HG02642 (cell line): Measurements from ENCODE around the gene RAD51B.

ENCODE experiments used
- ATAC-seq: cut with Tn5 transposase; IDR thresholded peaks from one replicate; pipeline ENCODE4 v1.9.1; 2021; ENCODE audit warnings: mild to moderate bottlenecking; ENCODE audit not compliant: unreplicated experiment, poor library complexity

RAD51B gene

DNA sequence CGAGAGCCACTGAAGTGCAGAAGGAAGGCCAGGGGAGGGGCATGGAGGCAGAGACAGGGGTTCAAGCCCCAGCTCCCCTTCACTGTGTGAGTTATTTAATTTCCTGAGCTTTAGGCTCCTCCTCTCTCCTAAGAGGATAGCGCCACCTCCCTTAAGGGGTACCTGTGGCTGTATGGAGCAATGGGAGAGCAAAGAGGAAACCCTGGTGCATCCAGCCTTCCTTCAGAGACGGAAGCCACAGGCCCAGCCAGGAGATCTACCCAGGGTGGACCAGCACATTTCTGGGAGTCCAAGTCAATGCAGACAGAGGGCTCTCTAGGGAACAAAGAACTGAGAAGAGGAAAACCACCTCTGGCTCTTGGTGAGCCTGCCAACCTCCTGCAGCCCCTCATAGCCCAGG, 883.0 kb downstream of the RAD51B start:
- ATAC-seq, result no peak

DNA sequence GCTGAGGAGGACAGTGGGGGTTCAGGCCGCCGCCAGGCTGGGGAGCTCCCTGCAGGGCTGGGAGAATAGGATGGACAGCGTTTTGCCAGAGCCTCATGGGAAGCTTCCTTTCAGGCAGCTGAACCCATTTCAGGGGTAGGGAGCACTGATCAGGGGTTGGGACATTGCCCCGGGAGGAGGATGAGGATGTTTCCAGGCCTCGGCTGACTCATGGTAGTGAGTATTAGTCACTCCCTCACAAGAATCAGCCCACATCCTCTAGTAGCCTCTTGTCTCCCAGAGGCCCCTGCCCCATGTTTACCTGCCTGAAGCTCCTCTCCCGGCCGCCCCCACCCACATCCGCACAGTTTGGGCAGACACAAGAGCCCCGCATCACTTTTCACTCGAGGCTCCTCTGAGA, 883.5 kb downstream of the RAD51B start:
- no peak for ATAC-seq

DNA sequence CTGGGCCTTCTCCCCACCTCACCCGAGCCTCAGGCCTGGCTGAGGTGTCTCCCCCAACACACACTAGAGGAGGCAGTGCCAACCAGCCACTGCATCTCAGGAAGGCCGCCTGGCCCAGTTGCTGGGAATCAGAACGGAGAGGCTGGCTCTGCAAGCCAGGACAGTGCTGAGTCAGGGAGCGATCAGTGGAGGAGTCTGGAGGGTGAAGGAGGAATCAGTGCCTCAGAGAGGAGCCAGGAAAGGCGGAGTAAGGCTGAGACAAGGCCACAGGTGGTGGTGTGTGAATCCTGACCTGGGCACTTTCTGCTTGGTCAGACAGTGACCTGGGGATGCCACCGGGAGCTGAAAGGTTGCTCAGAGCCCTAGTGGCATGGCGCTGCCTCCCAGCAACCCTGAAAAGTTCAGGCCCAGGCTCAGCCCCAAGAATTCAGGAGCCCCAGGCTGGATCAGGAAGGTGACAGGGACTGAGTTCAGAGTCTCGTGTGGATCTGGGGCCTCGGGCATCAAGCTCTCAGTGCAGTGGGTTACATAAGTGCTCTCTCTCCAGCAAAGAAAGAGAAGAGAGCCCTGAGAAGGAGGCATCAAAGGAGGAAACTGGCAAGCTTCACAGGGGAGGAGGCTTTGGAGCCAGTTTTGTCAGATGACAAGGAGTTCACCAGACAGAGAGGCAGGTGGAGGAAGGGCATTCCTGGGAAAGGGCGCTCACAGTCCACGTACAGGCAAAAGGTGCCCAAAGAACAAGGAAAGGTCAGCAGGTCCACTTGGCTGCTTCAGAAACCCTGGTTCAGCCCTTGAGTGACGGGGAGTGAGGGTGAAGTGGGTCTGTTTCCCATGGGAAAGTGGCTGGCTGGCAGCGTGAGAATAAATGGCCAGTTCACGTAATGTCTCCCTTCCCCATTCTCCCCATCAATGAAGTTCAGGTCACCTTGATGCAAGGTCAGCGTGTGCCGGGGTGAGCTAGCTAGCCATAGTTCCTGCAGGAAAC, 885.4 kb downstream of the RAD51B start:
- no peak for ATAC-seq

DNA sequence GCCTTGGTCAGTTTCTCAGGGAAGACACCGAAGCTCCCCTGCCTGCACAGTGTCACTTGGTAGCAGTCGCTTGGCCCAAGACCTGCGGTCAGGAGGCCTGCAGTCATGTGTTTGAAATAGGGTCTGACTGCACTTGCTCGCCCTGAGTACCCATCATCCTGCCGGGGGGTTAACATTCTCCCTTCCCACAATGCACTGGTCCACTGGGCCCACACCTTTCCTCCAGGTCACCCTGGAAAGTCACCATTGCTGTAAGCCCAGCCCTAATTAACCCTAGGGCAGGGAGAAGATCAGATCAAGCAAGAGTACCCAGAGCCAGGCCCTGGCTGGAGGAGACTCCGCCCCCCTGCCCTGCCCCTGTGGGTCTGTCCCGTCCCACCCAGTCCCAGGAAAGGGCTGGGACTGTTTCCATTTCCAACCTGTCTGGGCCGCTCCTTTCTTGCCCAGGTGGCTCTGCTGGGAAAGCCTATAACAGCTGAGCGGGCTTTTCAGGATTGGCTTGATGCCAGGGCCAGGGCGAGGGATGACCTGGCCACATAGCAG, 886.2 kb downstream of the RAD51B start:
- no peak for ATAC-seq

DNA sequence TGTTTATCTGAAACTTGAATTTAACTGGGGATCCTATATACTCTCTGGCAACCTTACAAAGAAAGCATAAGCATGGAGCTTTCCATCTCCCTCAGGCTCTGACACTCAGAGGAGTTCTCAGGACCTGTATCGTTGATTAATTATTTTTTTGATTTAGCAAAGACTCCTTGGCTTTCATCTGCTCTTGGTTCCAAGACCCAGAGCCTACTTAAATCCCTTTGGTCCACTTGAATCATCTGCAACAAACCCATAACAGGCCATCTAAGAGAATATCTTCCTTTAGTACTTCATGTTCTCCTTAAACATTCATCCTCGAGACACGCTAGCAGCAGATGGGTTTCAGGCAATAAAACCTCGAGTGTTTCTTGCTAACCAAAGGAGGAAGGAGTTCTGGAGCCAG, 887.9 kb downstream of the RAD51B start:
- no peak for ATAC-seq

DNA sequence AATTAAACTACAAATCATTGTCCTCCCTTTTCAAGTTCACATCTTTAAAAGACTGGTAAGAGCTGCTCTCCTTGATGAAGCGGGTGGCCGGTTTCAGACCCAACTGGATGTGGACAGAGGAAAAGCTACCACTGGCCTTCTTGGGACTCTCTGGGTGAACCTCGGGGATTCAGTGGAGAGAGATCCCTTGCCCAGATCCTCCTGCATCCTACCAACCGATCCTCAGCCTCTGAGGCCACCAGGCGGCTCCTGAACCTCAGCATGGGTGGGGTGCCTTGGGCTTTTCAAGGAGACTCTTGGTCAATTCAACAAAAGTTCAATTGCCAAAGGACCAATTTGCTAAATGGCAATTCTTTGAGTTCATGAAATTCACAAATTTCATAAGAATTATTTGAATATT, 888.8 kb downstream of the RAD51B start:
- no peak for ATAC-seq

DNA sequence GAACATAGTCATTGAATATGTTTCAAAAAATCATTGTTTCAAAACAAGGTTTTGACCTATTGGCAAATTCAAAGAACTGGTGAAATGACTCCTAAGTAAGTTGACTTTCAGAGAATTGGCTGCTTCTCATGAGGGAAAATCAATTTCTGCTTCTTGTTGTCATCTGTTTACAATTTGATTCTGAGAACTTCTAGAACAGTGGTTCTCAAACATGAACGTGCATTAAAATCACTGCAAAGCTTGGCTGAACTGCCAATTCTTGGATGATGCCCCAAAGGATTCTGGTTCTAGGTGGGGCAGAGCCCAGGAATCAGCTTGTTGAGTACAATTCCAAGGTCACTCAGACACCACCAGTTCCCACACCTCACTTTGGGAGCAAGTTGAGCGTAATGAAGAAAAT, 889.4 kb downstream of the RAD51B start:
- ATAC-seq, result no peak

DNA sequence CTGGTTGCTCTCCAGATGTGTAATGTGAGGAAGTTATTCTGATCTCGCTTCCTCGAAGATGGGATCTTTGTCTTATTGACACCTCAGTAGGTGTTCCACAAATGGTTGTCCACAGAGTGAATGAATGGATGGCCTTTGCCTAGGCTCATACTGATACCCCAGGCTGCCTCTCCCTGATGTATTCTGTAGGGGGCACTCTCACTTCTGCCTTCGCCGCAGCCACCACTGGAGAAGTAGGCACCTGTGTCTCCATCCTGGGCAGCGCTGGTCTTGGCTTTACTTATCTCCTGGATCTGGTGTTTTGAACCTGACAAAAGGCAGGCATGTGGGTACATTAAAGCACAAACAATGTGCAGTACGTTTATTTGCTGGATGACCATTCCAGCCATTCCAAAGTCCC, 891.2 kb downstream of the RAD51B start:
- no peak for ATAC-seq

DNA sequence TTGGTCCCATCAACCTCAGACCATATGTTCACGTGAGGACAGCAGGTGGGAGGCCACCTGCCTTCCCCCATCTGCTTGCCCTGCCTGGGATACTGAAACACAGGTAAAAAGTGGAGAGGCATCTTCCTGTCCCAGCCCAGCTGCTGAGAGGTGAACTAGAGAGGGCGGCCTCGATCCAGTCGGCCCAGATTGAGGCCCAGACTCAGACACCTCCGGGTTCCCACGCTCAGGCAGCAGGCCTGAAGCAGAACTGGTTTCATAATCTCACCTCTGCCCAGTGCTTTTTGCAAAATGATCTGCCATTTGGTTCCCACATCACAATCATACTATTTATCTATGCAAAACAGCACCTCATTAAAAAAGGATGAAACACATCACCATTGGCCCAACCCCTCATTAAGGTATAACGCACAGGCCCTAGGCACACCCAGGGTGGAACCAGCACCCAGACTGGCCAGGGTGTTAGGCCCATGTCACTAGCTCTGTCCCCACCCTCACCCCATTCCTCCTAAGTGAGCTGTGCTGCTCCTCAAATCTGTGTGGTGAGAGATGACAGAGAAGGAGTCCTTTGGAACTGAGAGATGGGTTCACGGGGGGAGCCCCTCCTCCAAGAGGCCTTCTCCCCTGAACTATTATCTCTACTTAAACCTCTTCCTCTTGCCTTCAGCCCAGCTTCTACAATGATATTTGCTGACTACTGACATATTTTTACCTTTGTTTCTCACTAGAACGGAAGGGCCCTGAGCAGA, 892.2 kb downstream of the RAD51B start:
- no peak for ATAC-seq

DNA sequence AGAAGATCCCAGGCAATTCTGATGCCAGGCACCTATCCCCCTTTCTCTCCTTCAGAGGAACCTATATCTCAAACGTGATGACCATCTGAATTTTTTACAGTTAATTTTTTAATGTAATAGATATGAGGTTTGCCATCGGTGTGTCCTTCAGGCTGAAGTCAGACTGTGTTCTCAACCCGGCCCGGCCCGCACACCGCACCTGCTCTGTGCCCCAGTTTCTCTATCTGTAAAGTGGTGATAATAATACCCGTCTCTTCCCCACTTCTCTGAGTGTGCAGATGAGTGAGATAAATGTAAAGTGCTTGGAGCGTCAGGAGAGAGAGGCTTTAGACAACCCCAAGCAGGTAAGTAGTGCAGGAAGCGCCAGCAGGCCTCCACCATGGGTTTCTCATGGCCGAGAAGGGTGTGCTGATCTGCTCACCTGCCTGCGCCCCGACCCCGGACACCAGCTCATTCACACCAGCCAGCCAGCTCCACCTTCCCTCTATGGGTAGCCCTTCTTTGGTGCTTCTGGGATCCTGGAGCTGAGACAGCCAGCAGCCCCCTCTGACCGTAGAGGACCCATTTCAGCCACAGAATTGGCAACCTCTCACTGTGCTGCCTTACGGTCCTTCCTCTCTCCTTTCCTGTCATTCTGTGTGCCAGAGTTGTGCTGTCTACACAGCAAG, 893.3 kb downstream of the RAD51B start:
- no peak for ATAC-seq

DNA sequence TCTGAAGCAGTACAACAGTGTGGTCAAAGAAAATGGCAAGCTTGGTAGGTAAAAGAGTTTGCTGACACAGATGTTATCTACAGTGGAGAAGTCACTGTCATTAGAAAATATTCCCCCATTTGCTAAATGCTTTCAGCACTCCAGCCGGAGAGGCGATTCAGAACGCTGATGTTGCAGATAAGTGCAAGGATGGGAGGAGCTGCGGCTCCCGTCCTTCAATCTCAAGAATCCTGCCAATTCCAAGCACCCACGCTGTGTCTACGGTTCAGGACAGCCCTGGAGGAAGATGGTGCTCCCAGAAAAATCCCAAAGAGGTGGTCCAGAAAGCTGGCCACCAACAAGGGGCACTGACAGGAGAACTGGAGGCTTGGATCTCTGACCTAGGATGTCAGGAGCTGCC, 894.2 kb downstream of the RAD51B start:
- ATAC-seq, result no peak

DNA sequence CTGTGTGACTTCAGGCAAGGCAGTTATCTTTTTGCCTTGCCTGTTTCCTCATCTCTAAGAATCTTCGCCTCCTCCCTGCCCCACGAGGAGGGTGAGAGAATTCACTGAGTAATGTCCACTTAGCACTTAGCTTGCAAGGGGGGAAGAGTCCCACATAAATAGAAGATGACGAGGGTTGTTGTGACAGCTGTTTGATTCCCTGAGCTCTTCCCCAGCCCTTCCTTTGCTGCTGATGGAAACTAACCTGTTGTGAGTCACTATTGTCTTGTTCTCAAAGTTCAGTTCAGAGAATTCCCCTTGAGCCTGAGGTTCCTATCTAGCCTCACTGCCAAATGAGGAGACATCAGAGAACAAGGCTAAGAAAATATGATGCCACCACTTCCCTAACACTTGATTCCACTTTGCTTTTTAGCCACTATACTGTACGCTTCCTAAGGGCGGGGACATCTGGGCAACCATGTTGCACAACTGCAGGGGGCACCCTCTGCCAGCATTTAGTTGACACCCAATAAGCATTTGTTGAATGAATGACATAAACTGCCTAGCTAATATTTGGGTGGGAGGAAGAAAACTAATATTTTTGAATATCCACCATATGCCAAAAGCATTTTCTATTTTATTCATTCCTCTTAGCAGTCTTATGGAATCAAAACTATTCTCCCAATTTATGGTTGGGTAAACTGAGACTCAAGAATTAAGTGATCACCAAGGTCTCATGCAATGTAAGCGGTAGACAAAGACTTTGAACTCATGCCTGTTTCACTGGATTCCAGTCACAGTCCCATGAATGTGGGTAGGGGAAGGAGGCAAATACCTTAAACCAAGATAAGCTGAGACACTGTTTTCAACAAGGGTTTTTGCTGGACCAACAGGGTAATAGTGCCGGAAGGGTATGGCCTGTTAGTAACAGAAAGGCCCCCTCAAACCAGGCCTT, 895.7 kb downstream of the RAD51B start:
- ATAC-seq, result no peak

DNA sequence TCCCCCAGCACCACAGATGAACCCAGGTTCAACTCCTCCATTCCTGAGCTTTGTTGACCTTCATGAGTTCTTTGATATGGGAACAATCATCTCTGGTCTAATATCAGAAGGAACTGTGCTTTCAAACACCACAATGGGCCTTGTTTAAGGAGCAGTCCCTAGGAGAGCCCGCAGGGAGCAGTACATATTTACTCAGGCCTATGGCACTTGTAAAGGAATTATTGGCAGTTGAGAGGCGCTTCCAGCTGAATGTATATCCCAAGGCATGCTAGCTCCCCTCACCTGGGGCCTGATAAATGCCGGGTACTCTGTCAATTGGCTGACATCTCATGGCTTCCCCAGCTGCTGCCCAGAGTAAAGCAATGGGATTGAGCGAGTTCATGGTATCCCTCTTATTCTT, 897.1 kb downstream of the RAD51B start:
- ATAC-seq, result no peak

DNA sequence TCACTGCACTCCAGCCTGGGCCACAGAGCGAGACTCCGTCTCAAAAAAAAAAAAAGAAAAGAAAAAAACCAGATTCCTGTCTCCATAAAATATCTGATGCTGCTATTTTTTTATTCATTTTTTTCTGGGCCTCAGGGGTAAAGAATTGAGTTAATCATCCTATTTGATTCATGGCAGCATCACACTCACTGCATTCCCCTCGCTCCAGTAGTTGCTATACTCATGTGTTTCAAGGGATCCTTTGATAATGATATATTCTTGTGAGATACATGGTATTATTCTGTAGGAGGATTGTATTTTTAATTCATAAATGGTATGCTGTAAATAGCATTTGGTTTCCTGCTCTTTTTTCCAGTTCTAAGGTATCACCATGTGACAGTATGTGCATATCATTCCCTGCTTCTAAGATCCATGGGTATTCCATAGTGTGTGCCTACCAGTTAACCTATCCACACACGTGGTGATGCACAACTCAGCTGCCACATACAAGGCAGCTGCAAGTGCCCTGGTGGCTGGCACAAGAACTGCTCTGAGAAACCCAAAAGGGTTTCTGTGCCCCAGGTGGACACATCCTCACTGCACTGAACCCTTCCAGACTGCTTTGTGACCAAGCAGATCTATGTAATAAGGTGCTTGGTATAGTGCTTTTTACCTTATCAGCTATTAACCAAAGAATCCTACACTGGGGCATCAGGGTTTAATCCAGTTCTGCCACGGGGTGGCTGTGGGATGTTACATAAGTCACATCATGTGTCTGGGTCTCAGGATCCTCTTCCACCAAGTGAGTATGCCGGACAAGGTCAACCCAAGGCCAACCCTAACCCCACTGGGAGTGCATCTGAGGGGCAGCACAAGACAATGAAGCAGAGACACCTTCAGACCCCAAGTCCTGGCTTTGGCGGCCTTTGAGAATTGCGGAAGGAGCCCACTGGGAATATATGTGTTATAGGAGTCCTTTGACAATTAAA, 898.7 kb downstream of the RAD51B start:
- ATAC-seq, result no peak

DNA sequence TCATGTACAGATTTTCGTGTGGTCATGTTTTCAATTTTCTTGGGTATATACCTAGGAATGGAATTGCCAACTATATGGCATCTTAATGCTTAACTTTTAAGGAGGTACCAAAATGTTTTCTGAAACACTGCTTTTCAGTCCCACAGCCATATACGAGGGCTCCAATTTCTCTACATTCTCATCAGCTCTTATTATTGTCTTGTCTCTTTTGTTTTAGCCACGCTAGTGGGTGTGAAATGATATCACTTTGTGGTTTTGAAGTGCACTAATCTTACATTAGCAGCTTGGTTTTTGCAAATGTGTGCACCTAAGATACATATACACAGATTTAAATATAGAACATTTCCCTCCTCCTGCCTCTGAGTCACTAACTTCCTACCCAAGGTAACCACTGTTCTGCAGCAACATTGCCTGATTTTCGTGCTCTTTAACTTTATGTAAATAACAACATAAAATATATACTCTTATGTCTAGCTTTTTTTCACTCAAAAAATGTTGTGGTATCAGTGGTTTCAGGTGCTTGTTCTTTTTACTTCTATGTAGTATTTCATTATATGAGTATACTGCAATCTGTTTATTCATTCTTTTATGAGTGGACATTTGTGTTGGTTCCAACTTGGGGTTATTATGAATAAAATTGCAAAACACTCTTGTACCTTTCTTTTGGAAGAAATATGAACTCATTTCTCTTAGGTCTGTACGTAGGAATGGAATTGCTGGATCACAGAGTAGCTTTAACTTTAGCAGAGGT, 900.2 kb downstream of the RAD51B start:
- no peak for ATAC-seq

DNA sequence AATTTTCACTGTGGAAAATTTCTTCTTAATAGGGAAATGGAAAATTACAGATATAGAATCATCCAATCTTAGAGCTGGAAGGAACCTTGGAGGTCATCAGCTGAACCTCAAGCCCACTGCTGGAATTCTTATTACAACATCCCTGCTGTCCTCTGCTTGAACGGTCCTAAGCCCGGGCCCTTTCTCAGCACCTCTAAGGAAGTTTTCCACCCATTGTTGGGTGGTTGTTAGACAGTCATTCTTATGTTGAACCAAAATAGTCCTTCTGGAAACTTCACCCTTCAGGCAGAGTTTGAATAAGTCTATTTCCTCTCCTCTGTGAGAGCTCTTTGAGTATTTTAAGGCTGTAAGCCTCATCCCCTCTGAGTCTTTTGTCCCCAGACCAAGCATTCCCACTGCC, 902.6 kb downstream of the RAD51B start:
- no peak for ATAC-seq

DNA sequence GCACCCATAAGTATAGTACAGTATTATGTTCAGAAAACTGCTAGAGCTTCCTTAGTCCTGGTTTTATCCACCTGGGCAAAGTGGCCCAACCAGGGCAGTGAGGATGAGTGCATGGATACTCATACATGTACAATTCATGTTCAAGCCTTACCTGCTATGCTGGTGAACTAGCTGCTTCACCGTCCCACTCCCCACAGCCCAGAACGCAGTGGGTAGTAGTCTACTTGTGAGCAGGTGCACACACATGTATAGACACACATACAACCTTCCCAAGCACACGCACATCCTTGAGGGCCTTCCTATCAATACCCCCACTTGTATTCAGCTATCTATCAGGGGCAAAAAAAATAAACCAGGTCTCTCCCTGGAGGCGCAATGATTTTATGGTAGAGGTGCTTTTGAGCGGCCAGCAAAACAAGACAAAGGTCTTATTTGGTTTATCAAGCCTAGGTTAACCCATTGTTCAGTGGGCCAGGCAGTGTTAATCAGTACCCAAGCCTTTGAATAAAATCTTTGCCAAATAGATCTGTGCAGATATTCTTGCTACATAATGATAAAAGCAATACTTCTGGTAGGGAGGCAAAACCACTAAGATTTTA, 903.5 kb downstream of the RAD51B start:
- ATAC-seq, result no peak
